ENCODE results near the gene CLDN16.

CLDN16 gene

DNA sequence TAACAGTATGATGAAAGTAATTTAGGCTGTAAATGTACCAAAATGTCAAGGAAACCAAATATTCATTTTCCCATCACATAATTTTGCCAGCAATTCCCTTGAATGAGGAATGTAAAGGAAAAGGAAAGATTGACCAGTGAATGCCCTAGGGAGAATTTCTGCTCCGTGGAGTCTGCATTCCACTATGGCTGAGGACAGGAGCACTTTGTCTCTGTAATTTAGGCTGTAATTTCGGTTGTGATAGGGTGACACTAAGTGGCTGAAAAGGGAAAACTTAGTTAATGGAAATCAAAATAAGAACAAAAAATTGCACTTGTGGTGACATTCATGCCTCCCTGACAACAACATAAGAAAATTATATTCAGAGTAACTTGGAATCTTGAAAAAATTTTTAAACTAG lies 70.1 kb downstream of the CLDN16 start:
- Histone ChIP-seq H3K4me3 (ENCODE audit: low read depth in 1 of 2, low read length in 2 of 2) (no peak overlapping the region), H3K27ac (ENCODE audit: low read length) (no peak overlapping the region), H3K4me2 (ENCODE audit: insufficient read depth, low read length) (no peak overlapping the region), H3K4me1 (ENCODE audit: insufficient read depth, low read length) (no peaks in the 10 kb centered on the region), H3K36me3 (ENCODE audit: insufficient read depth, low read length) (no peaks in the 10 kb centered on the region), H3K27me3 (ENCODE audit: insufficient read depth, low read length, poor library complexity) (no peaks in the 10 kb centered on the region), H3K9ac (ENCODE audit: low read depth, low read length) (no peak overlapping the region), H4K20me1 (ENCODE audit: insufficient read depth, low read length) (no peaks in the 10 kb centered on the region), H3K9me3 (ENCODE audit: insufficient read depth, low read length, severe bottlenecking) (no peaks in the 10 kb centered on the region), H3K79me2 (ENCODE audit: insufficient read depth, low read length) (no peaks in the 10 kb centered on the region), H2AFZ (ENCODE audit: low read depth, low read length) (no peak overlapping the region)
- TF ChIP-seq EZH2 (IDR thresholded peaks at IDR 0.05; ENCODE audit: borderline replicate concordance, low read depth, low read length, severe bottlenecking) (no peak), CTCF (IDR thresholded peaks at IDR 0.05; ENCODE audit: borderline replicate concordance, extremely low read depth, low read length, poor library complexity, severe bottlenecking) (no peak)
- DNase-seq (no peak), ATAC-seq (ENCODE audit: insufficient read depth, low read depth) (no peak)

Measured in DND-41 (cell line).